ENCODE measurements around the gene MYO1F.
"Not testable (repeated sequence)": the region's sequence is repeated elsewhere in the genome, so short reads cannot be mapped to it uniquely, and the experiment has no call there.

Gene MYO1F

GRCh38 chr19:8596168-8596567, 18.9 kb upstream of the MYO1F start:
- DNase-seq: no peak

GRCh38 chr19:8595651-8596050, 18.4 kb upstream of the MYO1F start:
- no peak for DNase-seq

- DNase-seq: no peak
Observed at GRCh38 chr19:8593931-8594330, 16.7 kb upstream of the MYO1F start.

- no peak for DNase-seq
Observed at GRCh38 chr19:8592231-8593009, 15.2 kb upstream of the MYO1F start.

GRCh38 chr19:8589177-8589714, 12.0 kb upstream of the MYO1F start:
- no peak for DNase-seq

GRCh38 chr19:8585894-8586750, 8.9 kb upstream of the MYO1F start:
- DNase-seq: peak; percentile 30

GRCh38 chr19:8584965-8585893, 8.0 kb upstream of the MYO1F start:
- no peak for DNase-seq

GRCh38 chr19:8580710-8581281, 3.6 kb upstream of the MYO1F start:
- peak; percentile 69 for DNase-seq

- peak; percentile 72 for DNase-seq
Observed at GRCh38 chr19:8578642-8579265, 1.5 kb upstream of the MYO1F start.

GRCh38 chr19:8577741-8578140, 499 bp upstream of the MYO1F start:
- no peak for DNase-seq

- DNase-seq: peak; percentile 54
Observed at GRCh38 chr19:8576273-8576993, 809 bp downstream of the MYO1F start.

- peak; percentile 35 for DNase-seq
Observed at GRCh38 chr19:8575467-8575997, 1.7 kb downstream of the MYO1F start.

- not testable (repeated sequence) for DNase-seq
Observed at GRCh38 chr19:8574619-8574922, 2.7 kb downstream of the MYO1F start.

GRCh38 chr19:8573316-8573715, 3.9 kb downstream of the MYO1F start:
- no peak for DNase-seq

- DNase-seq: peak; percentile 69
Observed at GRCh38 chr19:8571006-8571411, 6.2 kb downstream of the MYO1F start.

GRCh38 chr19:8569066-8569771, 8.0 kb downstream of the MYO1F start:
- DNase-seq: peak; percentile 89

GRCh38 chr19:8567522-8568172, 9.6 kb downstream of the MYO1F start:
- no peak for DNase-seq

GRCh38 chr19:8566855-8567254, 10.4 kb downstream of the MYO1F start:
- DNase-seq: no peak

GRCh38 chr19:8564866-8565265, 12.4 kb downstream of the MYO1F start:
- DNase-seq: not testable (repeated sequence)

Data from NK-92 treated with Interleukin-12 subunit alpha and Interleukin-12 subunit beta, amount 100 ng/mL, for 24 hours (cell line).